Spinal cord (tissue), 10 donors: Measurements from ENCODE around the gene AZI2. TPM values are rescaled to one million over a fixed set of nuclear protein-coding genes. Genes with fewer than 3 reads are reported as not detected.

Experiments used
- DNase-seq, 6 donors: peaks; one replicate each; pipeline versions ENCODE4 v3.0.0 to v3.0.0-alpha.2; 2013 to 2015; ENCODE audit warnings: low spot score in 6 of 6, low read depth in 4 of 6
- H3K27ac ChIP-seq: one replicate; pipeline ENCODE4 v1.5.1; 2013; ENCODE audit warnings: low read depth, low read length, control low read depth
- H3K27me3 ChIP-seq: one replicate; pipeline ENCODE4 v1.6.1; 2013; ENCODE audit warnings: low read length; ENCODE audit not compliant: control insufficient read depth, insufficient read depth
- H3K36me3 ChIP-seq: one replicate; pipeline ENCODE4 v1.6.1; 2013; ENCODE audit warnings: low read length; ENCODE audit not compliant: control insufficient read depth, insufficient read depth
- H3K4me1 ChIP-seq: one replicate; pipeline ENCODE4 v1.6.1; 2013; ENCODE audit warnings: low read length; ENCODE audit not compliant: control insufficient read depth, insufficient read depth
- H3K4me3 ChIP-seq: one replicate; pipeline ENCODE4 v1.5.1; 2013; ENCODE audit warnings: low read depth, low read length, control low read depth
- H3K9me3 ChIP-seq: one replicate; pipeline ENCODE4 v1.6.1; 2013; ENCODE audit warnings: low read length; ENCODE audit not compliant: control insufficient read depth, insufficient read depth
- WGBS: methylation state at CpG from one replicate; pipeline ENCODE4 v1.1.5; 2013; ENCODE audit warnings: missing lambda C conversion rate; ENCODE audit not compliant: insufficient coverage; 5-methylcytosine and 5-hydroxymethylcytosine counted together
- polyA plus RNA-seq, 2 donors: library from polyadenylated mRNA; unstranded; fragments of 120-200 nt; gene quantifications; one replicate each; pipeline ENCODE4 v1.2.1, GENCODE V29; 2013; ENCODE audit not compliant: insufficient read length in 2 of 2
- total RNA-seq, 2 donors: library from RNA; depleted of rRNA in 1 of 2; stranded (reverse); fragments of 120-200 nt in 1 of 2; fragments of >200 nt in 1 of 2; gene quantifications; one replicate each; pipeline versions ENCODE4 v1.2.3 to v1.2.4, GENCODE V29; 2013 to 2014
- donor health status: healthy.

The AZI2 gene
- total and polyA plus RNA-seq, 4 donors = 69.9 to 111 (median 81.4) TPM

GRCh38 chr3:28315711-28316110, 32.9 kb downstream of the AZI2 start:
- no peaks in the 10 kb centered on the region for H3K36me3 ChIP-seq
- WGBS = 89% methylated on average over 1 of the region's 1 CpG
- no peak for DNase-seq
- no peaks in the 10 kb centered on the region for H3K27me3 ChIP-seq
- no peak overlapping the region for H3K4me3 ChIP-seq
- no peaks in the 10 kb centered on the region for H3K4me1 ChIP-seq
- H3K27ac ChIP-seq = no peak overlapping the region
- H3K9me3 ChIP-seq = no peaks in the 10 kb centered on the region

GRCh38 chr3:28308196-28308595, 40.4 kb downstream of the AZI2 start:
- WGBS = no CpG with 5 or more reads among the region's 3 CpGs
- no peaks in the 10 kb centered on the region for H3K4me1 ChIP-seq
- H3K27me3 ChIP-seq = no peaks in the 10 kb centered on the region
- H3K36me3 ChIP-seq = no peaks in the 10 kb centered on the region
- H3K9me3 ChIP-seq = peaks cover 3% of the 10 kb centered on the region
- H3K27ac ChIP-seq = no peak overlapping the region
- no peak for DNase-seq
- H3K4me3 ChIP-seq = no peak overlapping the region

- no CpG with 5 or more reads among the region's 4 CpGs for WGBS
- no peak for DNase-seq
Observed at GRCh38 chr3:28301688-28302087, 46.9 kb downstream of the AZI2 start.

GRCh38 chr3:28300345-28300962, 48.2 kb downstream of the AZI2 start:
- no peaks in the 10 kb centered on the region for H3K27me3 ChIP-seq
- no peaks in the 10 kb centered on the region for H3K9me3 ChIP-seq
- H3K4me1 ChIP-seq = no peaks in the 10 kb centered on the region
- WGBS = 75% methylated on average over 2 of the region's 5 CpGs
- H3K36me3 ChIP-seq = no peaks in the 10 kb centered on the region
- DNase-seq = no peak
- H3K4me3 ChIP-seq = no peak overlapping the region
- H3K27ac ChIP-seq = no peak overlapping the region

More at GRCh38 chr3:28301688-28302087, 46.9 kb downstream of the AZI2 start:
- no peak overlapping the region for H3K4me3 ChIP-seq
- no peaks in the 10 kb centered on the region for H3K4me1 ChIP-seq
- no peak overlapping the region for H3K27ac ChIP-seq
- H3K9me3 ChIP-seq = peaks cover 3% of the 10 kb centered on the region
- no peaks in the 10 kb centered on the region for H3K36me3 ChIP-seq
- H3K27me3 ChIP-seq = no peaks in the 10 kb centered on the region

- Histone ChIP-seq H3K4me1 (no peaks in the 10 kb centered on the region), H3K27me3 (no peaks in the 10 kb centered on the region), H3K4me3 (no peak overlapping the region), H3K36me3 (no peaks in the 10 kb centered on the region), H3K27ac (no peak overlapping the region), H3K9me3 (no peaks in the 10 kb centered on the region)
- DNase-seq = no peak
- WGBS = no CpG with 5 or more reads among the region's 1 CpG
Observed at GRCh38 chr3:28299705-28300104, 48.9 kb downstream of the AZI2 start.

- H3K27ac ChIP-seq = no peak overlapping the region
- no peaks in the 10 kb centered on the region for H3K27me3 ChIP-seq
- peak in 1 of 6 donors; percentile 37 for DNase-seq
- H3K4me3 ChIP-seq = no peak overlapping the region
- H3K4me1 ChIP-seq = no peaks in the 10 kb centered on the region
- no peaks in the 10 kb centered on the region for H3K36me3 ChIP-seq
- H3K9me3 ChIP-seq = no peaks in the 10 kb centered on the region
Observed at GRCh38 chr3:28295898-28296490, 52.6 kb downstream of the AZI2 start.

GRCh38 chr3:28294667-28295413, 53.8 kb downstream of the AZI2 start:
- no CpG with 5 or more reads among the region's 7 CpGs for WGBS
- DNase-seq = no peak
- Histone ChIP-seq H3K27ac (no peak overlapping the region), H3K9me3 (no peaks in the 10 kb centered on the region), H3K27me3 (no peaks in the 10 kb centered on the region), H3K36me3 (no peaks in the 10 kb centered on the region), H3K4me1 (no peaks in the 10 kb centered on the region), H3K4me3 (no peak overlapping the region)

- no peak overlapping the region for H3K4me3 ChIP-seq
- H3K36me3 ChIP-seq = no peaks in the 10 kb centered on the region
- 100% methylated on average over 2 of the region's 4 CpGs for WGBS
- DNase-seq = no peak
- no peaks in the 10 kb centered on the region for H3K9me3 ChIP-seq
- no peak overlapping the region for H3K27ac ChIP-seq
- H3K27me3 ChIP-seq = no peaks in the 10 kb centered on the region
- H3K4me1 ChIP-seq = no peaks in the 10 kb centered on the region
Observed at GRCh38 chr3:28292622-28293021, 56.0 kb downstream of the AZI2 start.

GRCh38 chr3:28291577-28291976, 57.0 kb downstream of the AZI2 start:
- DNase-seq = no peak
- Histone ChIP-seq H3K9me3 (no peaks in the 10 kb centered on the region), H3K36me3 (no peaks in the 10 kb centered on the region), H3K4me3 (no peak overlapping the region), H3K27ac (no peak overlapping the region), H3K27me3 (no peaks in the 10 kb centered on the region), H3K4me1 (no peaks in the 10 kb centered on the region)

GRCh38 chr3:28290863-28291300, 57.7 kb downstream of the AZI2 start:
- Histone ChIP-seq H3K4me3 (no peak overlapping the region), H3K27ac (no peak overlapping the region), H3K4me1 (no peaks in the 10 kb centered on the region), H3K27me3 (no peaks in the 10 kb centered on the region), H3K36me3 (no peaks in the 10 kb centered on the region), H3K9me3 (no peaks in the 10 kb centered on the region)
- no CpG with 5 or more reads among the region's 1 CpG for WGBS
- no peak for DNase-seq
